GM19452 (cell line): ENCODE data around the gene RAB20.
A peak's percentile ranks its signal among the peaks of the same experiment; 100 is the strongest.

Experiments used
- ATAC-seq: cut with Tn5 transposase; IDR thresholded peaks from one replicate; pipeline ENCODE4 v1.9.1; 2021; ENCODE audit not compliant: unreplicated experiment

The RAB20 gene

DNA sequence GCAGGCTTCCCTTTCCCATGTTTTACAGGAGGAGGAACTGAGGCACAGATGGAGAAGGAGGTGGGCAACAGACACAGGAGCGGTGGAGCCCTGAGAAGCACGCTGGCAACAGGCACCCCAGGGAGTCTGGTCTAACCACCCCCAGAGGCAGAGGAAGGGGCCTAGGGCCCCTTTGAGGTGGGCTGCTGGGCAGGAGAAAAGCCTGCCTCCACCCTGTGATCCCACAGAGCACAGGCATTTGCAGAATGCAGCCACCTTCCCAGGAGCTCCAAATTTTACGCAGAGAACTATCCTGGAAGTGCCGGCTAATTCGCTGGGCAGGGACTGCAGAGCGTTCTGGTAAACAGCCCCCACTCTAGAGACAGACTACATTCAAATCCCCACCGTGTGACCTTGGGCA, 30.4 kb downstream of the RAB20 start:
- ATAC-seq = no peak

DNA sequence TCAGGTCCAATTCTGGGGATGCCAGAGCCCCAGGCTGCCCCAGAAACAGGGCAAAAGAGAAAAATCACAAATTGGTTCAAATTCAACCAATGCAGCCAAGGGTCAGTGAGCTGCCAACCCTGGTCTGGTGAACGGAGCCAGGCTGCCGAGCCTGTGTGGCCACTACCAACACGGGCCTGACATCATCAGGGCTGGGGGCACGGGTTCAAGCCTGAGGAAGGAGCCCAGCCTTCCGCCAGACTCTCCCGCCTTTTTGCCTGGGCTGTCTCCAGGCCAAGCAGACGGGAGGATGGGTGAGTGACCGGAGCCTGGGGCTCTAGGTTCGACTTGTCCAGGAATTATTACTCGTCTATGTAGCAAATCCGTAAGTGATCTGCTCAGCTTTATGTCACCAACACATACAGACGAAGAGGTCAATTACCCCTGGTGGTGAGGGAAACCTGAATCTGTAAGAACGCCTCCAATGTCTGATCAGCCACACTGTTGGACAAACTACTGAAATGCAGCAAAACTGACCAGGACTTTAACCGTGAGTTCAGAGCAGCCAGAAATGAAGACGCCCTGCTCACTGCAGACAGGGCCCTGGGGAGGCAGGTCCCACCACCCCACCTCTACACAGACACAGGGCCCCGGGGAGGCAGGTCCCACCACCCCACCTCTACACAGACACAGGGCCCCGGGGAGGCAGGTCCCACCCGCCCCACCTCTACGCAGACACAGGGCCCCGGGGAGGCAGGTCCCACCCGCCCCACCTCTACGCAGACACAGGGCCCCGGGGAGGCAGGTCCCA, 31.8 kb downstream of the RAB20 start:
- no peak for ATAC-seq

GRCh38 chr13:110528911-110529310, 32.6 kb downstream of the RAB20 start:
- no peak for ATAC-seq

GRCh38 chr13:110528371-110528770, 33.2 kb downstream of the RAB20 start:
- no peak for ATAC-seq

DNA sequence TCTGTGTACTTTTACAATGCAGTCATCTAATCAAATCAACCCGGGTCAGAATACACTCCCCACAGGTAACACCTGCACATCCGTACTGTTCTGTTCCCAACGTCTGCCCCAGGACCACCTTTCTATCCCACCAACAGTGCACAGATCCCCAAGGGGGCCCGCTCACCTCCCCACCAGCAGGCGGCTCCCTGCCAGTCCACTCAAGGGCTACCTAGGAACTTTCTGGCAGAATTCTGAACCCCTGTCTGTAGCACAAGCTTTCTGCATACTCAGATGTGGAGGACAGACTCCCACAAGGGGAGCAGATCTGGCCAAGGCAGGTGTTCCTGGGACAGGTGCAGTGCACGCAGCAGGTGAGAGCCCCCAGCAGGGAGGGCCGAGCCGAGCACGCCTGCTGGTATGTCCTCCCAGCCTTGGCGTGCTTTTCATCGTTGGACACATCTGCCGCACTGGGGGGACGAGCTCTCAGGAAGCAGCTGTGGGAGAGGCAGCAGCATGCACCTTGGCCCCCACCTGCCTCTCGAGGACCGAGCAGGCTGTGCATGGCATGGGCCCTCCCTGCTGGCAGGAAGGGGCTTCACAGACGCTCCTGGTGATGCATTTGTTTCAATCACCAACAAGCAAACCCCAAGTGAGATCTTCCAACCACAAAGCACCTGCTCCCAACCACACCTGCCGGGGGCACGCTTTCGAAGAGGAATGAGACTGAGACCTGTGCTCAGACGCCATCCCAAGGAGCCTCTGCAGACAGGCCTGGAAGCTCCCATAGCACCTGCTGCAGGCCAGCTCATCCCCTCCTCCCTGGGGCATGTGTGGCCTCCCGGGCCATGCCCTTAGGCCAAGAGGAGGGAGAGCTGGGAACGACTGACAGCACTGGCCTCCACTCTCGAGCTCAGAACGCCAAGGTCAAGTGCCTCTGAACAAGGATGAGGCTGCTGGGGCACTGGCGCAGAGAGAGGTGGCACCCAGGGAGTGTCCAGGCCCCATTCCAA, 35.9 kb downstream of the RAB20 start:
- ATAC-seq = peak; percentile 90

DNA sequence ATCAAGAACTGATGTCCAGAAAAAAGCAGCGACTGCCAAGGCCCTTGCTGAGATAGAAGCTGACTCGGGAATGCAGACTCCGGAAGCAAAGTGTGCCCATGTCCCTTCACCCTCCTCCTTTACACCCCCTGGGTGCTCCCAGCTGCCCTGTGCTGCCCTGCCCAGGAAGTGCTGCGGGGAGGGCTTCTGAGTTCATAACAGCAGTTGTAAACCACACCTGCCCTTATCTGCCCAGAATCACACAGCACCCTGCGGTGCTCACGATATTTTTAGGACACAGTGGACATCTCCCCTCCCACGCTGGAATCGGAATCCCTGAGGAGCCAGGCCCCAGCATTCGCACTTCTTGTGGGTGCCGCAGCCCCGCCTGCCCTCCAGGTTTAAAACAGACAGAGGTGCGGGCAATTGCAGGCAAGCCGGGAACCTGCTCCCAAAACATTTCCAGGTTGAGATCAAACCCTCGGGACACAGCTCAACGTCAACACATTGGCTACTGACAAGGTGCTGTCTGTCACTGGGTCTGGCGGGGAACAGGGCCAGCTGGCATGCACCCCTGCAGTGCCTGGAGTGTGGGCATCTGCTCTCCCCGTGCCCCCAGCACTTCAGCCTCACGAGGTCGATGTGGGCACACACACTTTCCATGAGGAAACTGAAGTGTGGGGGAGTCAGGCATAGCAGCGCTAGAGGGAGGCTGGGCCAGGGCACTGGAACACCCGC, 36.8 kb downstream of the RAB20 start:
- no peak for ATAC-seq

DNA sequence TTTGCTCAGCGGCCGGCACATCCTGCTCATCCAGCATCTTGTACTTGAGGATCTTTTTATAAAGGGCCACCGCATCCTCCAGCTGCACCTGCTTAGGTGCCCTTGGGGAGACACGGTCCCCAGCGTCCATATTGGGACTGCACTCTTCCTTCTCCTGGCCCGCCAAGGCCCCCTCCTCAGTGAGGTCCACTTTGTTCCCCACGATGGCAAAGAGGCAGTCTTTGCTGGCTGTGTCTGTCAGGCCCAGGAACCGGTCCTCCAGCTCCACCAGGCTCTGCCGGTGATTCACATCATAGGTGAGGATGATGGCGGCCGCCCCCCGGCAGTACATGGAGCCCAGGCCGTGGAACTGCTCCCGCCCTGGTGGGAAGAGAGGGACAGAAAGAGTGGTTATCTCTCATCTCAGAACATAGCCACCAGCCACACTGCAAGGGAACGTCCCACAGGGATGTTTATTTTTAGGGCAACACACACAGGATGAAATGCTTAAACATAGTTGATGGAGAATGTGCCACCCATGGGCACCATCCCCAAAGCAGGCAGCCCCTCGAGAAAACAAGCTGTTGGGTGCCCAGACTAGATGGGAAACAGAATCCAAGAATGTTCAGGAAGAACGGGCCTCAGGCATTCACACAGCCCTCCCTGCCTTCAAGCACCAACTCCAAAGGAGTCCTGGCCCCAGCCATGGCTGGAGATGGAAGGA, 37.5 kb downstream of the RAB20 start:
- no peak for ATAC-seq

GRCh38 chr13:110523180-110523579, 38.3 kb downstream of the RAB20 start:
- no peak for ATAC-seq

- ATAC-seq = no peak
Measured at GRCh38 chr13:110522721-110523120, 38.8 kb downstream of the RAB20 start.

- no peak for ATAC-seq
Measured at GRCh38 chr13:110521946-110522345, 39.6 kb downstream of the RAB20 start.

- no peak for ATAC-seq
Measured at GRCh38 chr13:110521296-110521680, 40.2 kb downstream of the RAB20 start.

DNA sequence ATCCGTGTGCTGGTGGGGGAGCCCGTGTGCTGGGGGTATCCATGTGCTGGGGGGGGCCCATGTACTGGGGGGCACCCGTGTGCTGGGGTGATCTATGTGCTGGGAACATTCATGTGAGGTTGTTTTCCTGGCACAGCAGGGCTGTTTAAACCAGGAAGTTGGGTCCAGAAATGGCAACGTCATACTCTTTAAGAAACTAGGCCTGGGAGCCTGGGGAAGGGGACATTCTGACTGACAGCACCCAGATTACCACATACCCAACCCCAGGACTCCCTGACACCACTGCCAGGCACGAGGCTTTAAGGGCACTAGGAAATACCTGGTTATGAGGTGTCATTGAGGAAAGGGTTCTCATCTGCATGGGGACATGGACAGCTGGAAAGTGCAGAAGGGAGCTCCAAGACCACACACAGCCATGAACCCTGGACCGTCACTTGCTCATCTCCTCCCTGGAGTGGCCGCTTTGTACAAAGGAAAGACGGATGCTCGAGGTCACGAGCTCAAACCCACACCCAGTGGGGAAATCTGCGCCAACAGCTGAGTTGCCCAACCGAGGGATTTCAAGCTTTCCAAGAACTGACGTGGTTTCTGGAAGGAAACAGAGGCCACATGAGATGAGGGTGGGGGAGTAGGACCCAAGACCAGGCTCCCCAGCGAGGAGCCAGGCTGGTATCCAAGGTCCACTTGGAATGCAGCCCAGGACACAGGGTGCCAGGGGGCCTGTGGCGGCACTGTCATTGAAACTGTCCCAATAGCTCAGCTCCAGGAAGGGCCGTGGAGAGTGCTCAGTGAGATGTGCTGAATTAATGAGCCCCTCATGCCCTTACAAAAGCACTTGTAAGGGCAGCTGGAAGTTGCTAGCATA, 40.9 kb downstream of the RAB20 start:
- no peak for ATAC-seq

- ATAC-seq = no peak
Measured at GRCh38 chr13:110519506-110519905, 42.0 kb downstream of the RAB20 start.

GRCh38 chr13:110519046-110519445, 42.5 kb downstream of the RAB20 start:
- no peak for ATAC-seq

DNA sequence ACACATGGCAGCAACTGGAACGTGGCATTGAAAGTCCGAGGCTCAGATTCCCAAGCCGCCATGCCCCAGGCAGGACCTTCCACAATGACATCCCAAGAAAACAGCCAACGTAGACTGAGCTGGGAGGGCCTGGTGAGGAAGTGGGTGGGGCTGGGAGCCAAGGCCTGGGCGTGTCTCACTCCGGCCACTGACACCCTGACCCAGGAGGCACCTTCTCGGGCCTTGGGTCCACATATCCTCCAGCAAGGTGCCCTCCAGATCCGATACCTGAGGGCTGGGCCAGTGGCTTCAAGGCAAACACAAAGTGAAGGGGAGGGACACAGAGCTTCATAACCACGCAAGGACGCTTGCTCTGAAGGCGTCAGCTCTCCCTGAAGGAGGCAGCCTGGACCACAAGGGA, 43.0 kb downstream of the RAB20 start:
- ATAC-seq = no peak

GRCh38 chr13:110518226-110518525, 43.3 kb downstream of the RAB20 start:
- no peak for ATAC-seq

DNA sequence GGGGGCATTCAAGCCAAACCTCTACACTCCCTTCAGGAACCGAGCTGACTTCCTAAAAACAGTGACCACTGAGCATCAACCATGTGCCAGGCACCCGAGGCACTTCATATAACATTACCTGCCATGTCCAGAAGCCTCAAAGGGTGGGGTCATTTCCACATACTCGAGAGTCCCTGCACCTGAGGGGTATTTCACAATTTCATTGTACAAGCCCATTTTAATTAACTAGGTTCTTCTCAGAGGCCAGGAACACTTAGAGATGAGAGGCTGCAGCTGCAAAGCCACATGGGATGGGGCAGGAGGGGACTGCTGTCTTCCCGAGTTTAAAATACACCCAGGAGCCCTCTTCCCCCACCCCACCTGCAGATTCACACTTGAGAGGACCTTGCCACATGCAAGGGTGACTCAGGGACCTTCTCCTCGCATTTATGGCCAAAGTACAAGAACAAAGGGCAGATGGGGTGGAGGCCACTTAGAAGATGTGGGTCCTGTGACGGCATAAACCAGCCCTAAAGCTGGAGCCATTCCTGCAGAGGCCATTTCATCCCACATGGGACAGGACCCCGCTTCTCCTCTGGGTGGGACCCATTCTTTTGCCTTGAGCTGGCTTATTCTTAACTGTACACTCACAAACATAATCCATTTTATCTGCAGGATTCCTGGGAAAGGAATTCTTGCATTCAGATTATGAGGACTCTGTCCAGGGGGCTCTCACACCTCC, 43.9 kb downstream of the RAB20 start:
- no peak for ATAC-seq

DNA sequence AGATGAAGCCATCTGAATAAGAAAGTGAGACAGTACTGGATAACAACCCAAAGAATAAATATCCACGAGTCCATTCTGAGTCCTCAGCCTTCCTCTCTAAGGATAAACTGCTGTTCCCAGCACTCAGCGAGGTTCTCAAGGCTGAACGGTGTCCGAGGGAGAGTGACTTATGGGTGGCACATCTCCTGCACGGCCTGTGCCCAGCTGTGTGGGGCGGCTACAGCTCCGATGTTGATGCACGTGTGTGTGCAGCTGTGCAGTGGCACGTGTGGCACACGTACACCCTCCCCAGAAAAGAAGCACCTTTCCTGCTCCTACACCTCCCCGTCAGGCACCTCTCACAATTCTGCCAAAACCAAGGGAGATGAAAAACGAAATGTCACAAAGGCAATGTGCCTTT, 45.0 kb downstream of the RAB20 start:
- no peak for ATAC-seq

DNA sequence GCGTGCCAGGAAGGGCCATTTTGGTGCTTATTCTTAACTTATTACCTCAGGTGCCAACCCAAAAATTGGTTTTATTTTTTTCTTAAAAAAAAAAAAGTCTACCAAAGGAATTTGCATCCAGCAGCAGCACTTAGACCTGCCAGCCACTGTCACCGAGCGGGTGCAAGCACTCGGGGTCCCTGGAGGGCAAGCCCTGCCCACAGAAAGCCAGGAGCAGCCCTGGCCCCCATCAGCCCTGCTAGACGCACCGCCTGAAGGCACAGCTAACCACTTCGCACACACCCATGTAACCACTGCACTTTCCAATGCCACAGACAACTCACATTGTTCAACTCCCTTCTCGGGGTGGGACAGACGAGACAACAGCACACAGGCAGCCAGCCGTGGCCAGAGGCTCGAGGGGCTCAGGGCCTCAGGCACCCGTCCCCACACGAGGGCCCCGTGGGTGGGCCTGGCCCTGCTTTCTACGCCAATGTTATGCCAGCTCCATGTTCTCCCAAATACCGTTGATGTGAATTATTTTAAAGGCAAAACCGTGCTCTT, 49.3 kb downstream of the RAB20 start:
- ATAC-seq = no peak
